A549 (cell line): ENCODE data around the gene DSTYK. TPM values are rescaled to one million over a fixed set of nuclear protein-coding genes. Genes with fewer than 3 reads are reported as not detected.
A peak's percentile ranks its signal among the peaks of the same experiment; 100 is the strongest.

Source experiments
- ATOH8 ChIP-seq: fragments of 250-450 bp; sonication (Bioruptor Pico); IDR thresholded peaks from 2 replicates; pipeline ENCODE4 v1.5.0; 2020; ENCODE audit warnings: low read depth, mild to moderate bottlenecking, moderate library complexity
- BCL3 ChIP-seq: fragments of >200 bp; sonication (Bioruptor Twin); formaldehyde crosslinking; IDR thresholded peaks from 3 replicates; pipeline ENCODE4 v1.6.1; 2016
- CBX2 ChIP-seq: fragments of 200-600 bp; sonication (generic); IDR thresholded peaks from 2 replicates; pipeline ENCODE4 v1.6.1; 2016; ENCODE audit warnings: low read depth, mild to moderate bottlenecking, borderline replicate concordance
- CBX8 ChIP-seq: fragments of 200-600 bp; sonication (generic); IDR thresholded peaks from 2 replicates; pipeline ENCODE4 v1.6.1; 2016
- CHD2 ChIP-seq: fragments of 150-350 bp; IDR thresholded peaks from 2 replicates; pipeline ENCODE4 v1.6.1; 2014; ENCODE audit warnings: low read length; ENCODE audit not compliant: partially characterized antibody
- CHD4 ChIP-seq: fragments of 200-600 bp; sonication (generic); IDR thresholded peaks from 2 replicates; pipeline ENCODE4 v1.6.1; 2016; ENCODE audit warnings: antibody characterized with exemption, mild to moderate bottlenecking, borderline replicate concordance
- E2F6 ChIP-seq: IDR thresholded peaks from 2 replicates; pipeline ENCODE4 v1.6.1; 2012; ENCODE audit warnings: low read depth, borderline replicate concordance
- EHF ChIP-seq: fragments of 250-450 bp; sonication (Bioruptor Pico); IDR thresholded peaks from 2 replicates; pipeline ENCODE4 v1.5.0; 2020; ENCODE audit warnings: mild to moderate bottlenecking
- EHMT2 ChIP-seq: fragments of 200-600 bp; sonication (generic); IDR thresholded peaks from 2 replicates; pipeline ENCODE4 v1.6.1; 2016; ENCODE audit warnings: antibody characterized with exemption, low read depth, mild to moderate bottlenecking, moderate library complexity
- FOSB ChIP-seq: fragments of 250-450 bp; sonication (Bioruptor Pico); IDR thresholded peaks from 2 replicates; pipeline ENCODE4 v1.5.0; 2020; ENCODE audit warnings: mild to moderate bottlenecking, moderate library complexity
- FOSL2 ChIP-seq, 2 experiments: fragments of 450-650 bp in 1 of 2; fragments of >200 bp in 1 of 2; sonication (Bioruptor Twin) in 1 of 2; formaldehyde crosslinking; IDR thresholded peaks; 2 replicates each; pipeline versions ENCODE4 v1.5.0 to v1.6.1; 2016 to 2020; ENCODE audit warnings: mild to moderate bottlenecking in 1 of 2, moderate library complexity in 1 of 2
- FOXS1 ChIP-seq: fragments of 250-450 bp; sonication (Bioruptor Pico); IDR thresholded peaks from 2 replicates; pipeline ENCODE4 v1.5.0; 2020; ENCODE audit warnings: mild to moderate bottlenecking, moderate library complexity
- GATA3 ChIP-seq: IDR thresholded peaks from 2 replicates; pipeline ENCODE4 v1.6.1; 2012; ENCODE audit warnings: borderline replicate concordance
- HDAC2 ChIP-seq: fragments of 200-600 bp; sonication (generic); IDR thresholded peaks from 2 replicates; pipeline ENCODE4 v1.6.1; 2016
- HES2 ChIP-seq: fragments of >200 bp; sonication (Bioruptor Twin); formaldehyde crosslinking; IDR thresholded peaks from 2 replicates; pipeline ENCODE4 v1.6.1; 2016
- HEYL ChIP-seq: fragments of 250-450 bp; sonication (Bioruptor Pico); IDR thresholded peaks from 2 replicates; pipeline ENCODE4 v1.8.0; 2021; ENCODE audit warnings: mild to moderate bottlenecking, moderate library complexity
- HMGXB4 ChIP-seq: fragments of 250-450 bp; sonication (Bioruptor Pico); IDR thresholded peaks from 2 replicates; pipeline ENCODE4 v1.5.0; 2021; ENCODE audit warnings: mild to moderate bottlenecking, moderate library complexity, borderline replicate concordance
- HOXB13 ChIP-seq: fragments of 250-450 bp; sonication (Bioruptor Pico); IDR thresholded peaks from 2 replicates; pipeline ENCODE4 v1.5.0; 2020; ENCODE audit warnings: low read depth, mild to moderate bottlenecking, moderate library complexity
- JUN ChIP-seq, 2 experiments: fragments of >200 bp; sonication (Bioruptor Twin); formaldehyde crosslinking; IDR thresholded peaks; 2 replicates in 1 of 2; 3 replicates in 1 of 2; pipeline ENCODE4 v1.6.1; 2016 to 2017
- JUNB ChIP-seq: fragments of >200 bp; sonication (Bioruptor Twin); formaldehyde crosslinking; IDR thresholded peaks from 2 replicates; pipeline ENCODE4 v1.6.1; 2016
- KDM1A ChIP-seq: fragments of 200-600 bp; sonication (generic); IDR thresholded peaks from 2 replicates; pipeline ENCODE4 v1.6.1; 2016; ENCODE audit warnings: low read depth, mild to moderate bottlenecking
- KDM5A ChIP-seq: fragments of 200-600 bp; sonication (generic); IDR thresholded peaks from 2 replicates; pipeline ENCODE4 v1.6.1; 2016; ENCODE audit warnings: antibody characterized with exemption, mild to moderate bottlenecking
- MAFK ChIP-seq: fragments of 450-650 bp; IDR thresholded peaks from 2 replicates; pipeline ENCODE4 v1.6.1; 2014; ENCODE audit not compliant: partially characterized antibody
- MAX ChIP-seq: IDR thresholded peaks from 2 replicates; pipeline ENCODE4 v1.6.1; 2012
- MAZ ChIP-seq: fragments of 150-350 bp; IDR thresholded peaks from 2 replicates; pipeline ENCODE4 v1.6.1; 2014; ENCODE audit warnings: antibody characterized with exemption, low read depth, low read length, borderline replicate concordance
- MYC ChIP-seq: IDR thresholded peaks from 2 replicates; pipeline ENCODE4 v1.6.1; 2012; ENCODE audit warnings: mild to moderate bottlenecking, inconsistent platforms, low read length, improper control_type of control experiment, borderline replicate concordance
- NFE2L2 ChIP-seq: fragments of 150-350 bp; conservative IDR thresholded peaks from 2 replicates; pipeline ENCODE4 v1.6.1; 2014; ENCODE audit warnings: low read length
- NPAS2 ChIP-seq: fragments of 250-450 bp; sonication (Bioruptor Pico); IDR thresholded peaks from 2 replicates; pipeline ENCODE4 v1.8.0; 2022; ENCODE audit warnings: mild to moderate bottlenecking, moderate library complexity, borderline replicate concordance
- NR3C1 ChIP-seq: fragments of >200 bp; sonication (Bioruptor Twin); formaldehyde crosslinking; IDR thresholded peaks from 3 replicates; pipeline ENCODE4 v1.6.1; 2017
- PHF8 ChIP-seq: fragments of 200-600 bp; sonication (generic); IDR thresholded peaks from 2 replicates; pipeline ENCODE4 v1.6.1; 2016; ENCODE audit warnings: low read depth, mild to moderate bottlenecking, antibody characterized with exemption, moderate library complexity, borderline replicate concordance
- RCOR1 ChIP-seq: fragments of 150-350 bp; IDR thresholded peaks from 2 replicates; pipeline ENCODE4 v1.6.1; 2014; ENCODE audit warnings: antibody characterized with exemption, low read length, low read depth
- RFX5 ChIP-seq: fragments of 450-650 bp; IDR thresholded peaks from 2 replicates; pipeline ENCODE4 v1.7.1; 2014; ENCODE audit warnings: antibody characterized with exemption, mild to moderate bottlenecking, moderate library complexity
- SREBF2 ChIP-seq: fragments of 450-650 bp; IDR thresholded peaks from 2 replicates; pipeline ENCODE4 v1.6.1; 2014; ENCODE audit warnings: mild to moderate bottlenecking, moderate library complexity
- TFCP2L1 ChIP-seq: fragments of 250-450 bp; sonication (Bioruptor Pico); IDR thresholded peaks from 2 replicates; pipeline ENCODE4 v1.5.0; 2021; ENCODE audit warnings: mild to moderate bottlenecking
- TP53 ChIP-seq: fragments of 250-450 bp; sonication (Bioruptor Pico); IDR thresholded peaks from 2 replicates; pipeline ENCODE4 v1.5.0; 2021; ENCODE audit warnings: mild to moderate bottlenecking, moderate library complexity
- USF2 ChIP-seq: fragments of 450-650 bp; IDR thresholded peaks from 2 replicates; pipeline ENCODE4 v1.6.1; 2014; ENCODE audit warnings: antibody characterized with exemption
- ZNF302 ChIP-seq: fragments of 250-450 bp; sonication (Bioruptor Pico); IDR thresholded peaks from 2 replicates; pipeline ENCODE4 v1.9.0; 2021; ENCODE audit warnings: inconsistent platforms, mild to moderate bottlenecking, moderate library complexity
- ZSCAN20 ChIP-seq: fragments of 250-450 bp; sonication (Bioruptor Pico); IDR thresholded peaks from 2 replicates; pipeline ENCODE4 v1.8.0; 2022; ENCODE audit warnings: mild to moderate bottlenecking, moderate library complexity
- polyA plus RNA-seq, 4 experiments: library from polyadenylated mRNA; depleted of rRNA in 3 of 4; stranded (reverse); fragments of >200 nt; fragmentation: RNase III in 1 of 4; extraction: RNeasy Plus Mini Kit Qiagen cat#74134 plus additional on column Dnase treatment in 1 of 4; gene quantifications; 2 replicates in 3 of 4; 3 replicates in 1 of 4; pipeline ENCODE4 v1.2.3, GENCODE V29; 2011 to 2017

DSTYK gene
- polyA plus RNA-seq, 2 of the 4 experiments (the other 2 are of a cell fraction): 8.6 to 9.0 TPM

- TF ChIP-seq RCOR1: no peak
- TF ChIP-seq CHD4: no peak
- TF ChIP-seq KDM1A: no peak
- TF ChIP-seq CBX8: no peak
- TF ChIP-seq CBX2: no peak
- no peak for TF ChIP-seq HES2
- no peak for TF ChIP-seq ZNF302 (CRISPR knock-in tag)
- no peak for TF ChIP-seq EHF (CRISPR knock-in tag)
- TF ChIP-seq KDM5A: peak; percentile 18; the same call in 1 of the 2 replicates
- TF ChIP-seq TFCP2L1 (CRISPR knock-in tag): no peak
- TF ChIP-seq RFX5: peak; percentile 64; the same call in 1 of the 2 replicates
- TF ChIP-seq HMGXB4 (CRISPR knock-in tag): no peak; the same call in 1 of the 2 replicates
- no peak for TF ChIP-seq NR3C1
- peak; percentile 81 for TF ChIP-seq BCL3
- TF ChIP-seq PHF8: peak; percentile 90
- TF ChIP-seq MAZ: no peak
- TF ChIP-seq JUNB: no peak
- TF ChIP-seq JUN (IDR thresholded peaks at IDR 0.05): peak; percentile 98 to 99
- peak; percentile 69 for TF ChIP-seq FOXS1 (CRISPR knock-in tag)
- no peak for TF ChIP-seq NFE2L2
- TF ChIP-seq ZSCAN20 (CRISPR knock-in tag): 0 out of 2 replicates have a peak, but pooled peaks have one; percentile 61
- TF ChIP-seq E2F6: peak; percentile 59; the same call in 1 of the 2 replicates
- TF ChIP-seq SREBF2: no peak
- peak; percentile 96 for TF ChIP-seq MAX
- TF ChIP-seq NPAS2 (CRISPR knock-in tag): no peak
- peak; percentile 45 for TF ChIP-seq CHD2
- no peak for TF ChIP-seq EHMT2
- no peak for TF ChIP-seq USF2
- no peak for TF ChIP-seq HDAC2
- peak; percentile 82; the same call in 1 of the 2 replicates for TF ChIP-seq TP53 (CRISPR knock-in tag)
- peak; percentile 84; the same call in 1 of the 2 replicates for TF ChIP-seq ATOH8 (CRISPR knock-in tag)
- TF ChIP-seq FOSL2 (IDR thresholded peaks at IDR 0.05): no peak
- peak; percentile 71 for TF ChIP-seq FOSL2 (CRISPR knock-in tag; IDR thresholded peaks at IDR 0.05)
- TF ChIP-seq GATA3: peak; percentile 66
- no peak for TF ChIP-seq HOXB13 (CRISPR knock-in tag)
- no peak for TF ChIP-seq HEYL (CRISPR knock-in tag)
- no peak for TF ChIP-seq MAFK
- peak; percentile 54; the same call in 1 of the 2 replicates for TF ChIP-seq MYC
- no peak for TF ChIP-seq FOSB (CRISPR knock-in tag)
Observed at GRCh38 chr1:205121660-205122488, 89.6 kb downstream of the DSTYK start, which contains the start of gene RBBP5 (continued).
